ENCODE results near the gene TCFL5. TPM values are rescaled to one million over a fixed set of nuclear protein-coding genes. Genes with fewer than 3 reads are reported as not detected.

TCFL5 gene
- total and polyA plus RNA-seq, 12 donors = 2.5 to 8.3 (median 6.4) TPM

GRCh38 chr20:62827311-62828038, 34.1 kb downstream of the TCFL5 start:
- Histone ChIP-seq H3K27me3 (no peaks in the 10 kb centered on the region), H3K27ac (no peak overlapping the region), H3K4me1 (peaks cover 0 to 16% (median 6%) of the 10 kb centered on the region in 9 donors), H3K36me3 (no peaks in the 10 kb centered on the region), H3K4me3 (no peak overlapping the region), H3K9me3 (no peaks in the 10 kb centered on the region)
- TF ChIP-seq, protein P1, sequence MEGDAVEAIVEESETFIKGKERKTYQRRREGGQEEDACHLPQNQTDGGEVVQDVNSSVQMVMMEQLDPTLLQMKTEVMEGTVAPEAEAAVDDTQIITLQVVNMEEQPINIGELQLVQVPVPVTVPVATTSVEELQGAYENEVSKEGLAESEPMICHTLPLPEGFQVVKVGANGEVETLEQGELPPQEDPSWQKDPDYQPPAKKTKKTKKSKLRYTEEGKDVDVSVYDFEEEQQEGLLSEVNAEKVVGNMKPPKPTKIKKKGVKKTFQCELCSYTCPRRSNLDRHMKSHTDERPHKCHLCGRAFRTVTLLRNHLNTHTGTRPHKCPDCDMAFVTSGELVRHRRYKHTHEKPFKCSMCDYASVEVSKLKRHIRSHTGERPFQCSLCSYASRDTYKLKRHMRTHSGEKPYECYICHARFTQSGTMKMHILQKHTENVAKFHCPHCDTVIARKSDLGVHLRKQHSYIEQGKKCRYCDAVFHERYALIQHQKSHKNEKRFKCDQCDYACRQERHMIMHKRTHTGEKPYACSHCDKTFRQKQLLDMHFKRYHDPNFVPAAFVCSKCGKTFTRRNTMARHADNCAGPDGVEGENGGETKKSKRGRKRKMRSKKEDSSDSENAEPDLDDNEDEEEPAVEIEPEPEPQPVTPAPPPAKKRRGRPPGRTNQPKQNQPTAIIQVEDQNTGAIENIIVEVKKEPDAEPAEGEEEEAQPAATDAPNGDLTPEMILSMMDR (IDR thresholded peaks at IDR 0.05) = no peak
- no peak for ATAC-seq
- intact Hi-C loops (cut with DNase I) = no loop called here
- peak in 1 of 2 donors; percentile 17 for DNase-seq
- 66 to 75% methylated on average over 29 of the region's 29 CpGs for WGBS, 2 donors

DNA sequence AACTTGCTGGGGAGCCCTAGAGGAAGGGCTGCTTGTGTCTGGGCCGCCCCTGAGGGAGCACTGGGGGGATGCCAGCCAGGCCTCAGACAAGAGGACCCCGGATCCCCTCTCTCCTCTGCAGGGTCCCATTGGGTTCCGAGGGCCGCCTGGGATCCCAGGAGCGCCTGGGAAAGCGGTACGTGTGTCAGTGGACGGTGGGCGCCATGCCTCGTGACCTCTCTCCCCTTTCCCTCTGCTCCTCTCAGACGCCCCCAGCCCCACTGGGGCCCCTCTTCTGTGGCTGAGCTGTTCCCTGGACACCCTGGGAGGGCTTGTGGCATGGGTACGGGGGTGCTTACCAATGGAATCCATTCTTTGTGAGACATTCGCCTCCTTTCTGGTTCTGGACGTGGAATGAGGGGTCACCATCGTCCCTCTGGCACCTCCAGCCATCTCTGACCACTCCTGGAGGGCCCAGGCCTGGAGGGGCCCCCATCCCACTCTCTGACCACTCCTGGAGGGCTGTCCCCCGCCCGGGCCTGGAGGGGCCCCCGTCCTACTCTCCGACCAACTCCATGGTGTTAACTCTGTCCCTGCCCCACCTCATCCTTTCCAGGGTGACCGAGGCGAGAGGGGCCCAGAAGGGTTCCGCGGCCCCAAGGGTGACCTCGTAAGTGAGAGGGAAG, 34.8 kb downstream of the TCFL5 start:
- 91 to 92% methylated on average over 22 to 24 of the region's 24 CpGs for WGBS, 2 donors
- no peak for ATAC-seq
- TF ChIP-seq, protein P1 (IDR thresholded peaks at IDR 0.05) = no peak
- Histone ChIP-seq H3K36me3 (no peaks in the 10 kb centered on the region), H3K4me3 (no peak overlapping the region), H3K27me3 (no peaks in the 10 kb centered on the region), H3K27ac (no peak overlapping the region), H3K4me1 (peaks cover 0 to 9% (median 6%) of the 10 kb centered on the region in 9 donors), H3K9me3 (no peaks in the 10 kb centered on the region)
- DNase-seq = no peak
- intact Hi-C loops (cut with DNase I) = no loop called here

DNA sequence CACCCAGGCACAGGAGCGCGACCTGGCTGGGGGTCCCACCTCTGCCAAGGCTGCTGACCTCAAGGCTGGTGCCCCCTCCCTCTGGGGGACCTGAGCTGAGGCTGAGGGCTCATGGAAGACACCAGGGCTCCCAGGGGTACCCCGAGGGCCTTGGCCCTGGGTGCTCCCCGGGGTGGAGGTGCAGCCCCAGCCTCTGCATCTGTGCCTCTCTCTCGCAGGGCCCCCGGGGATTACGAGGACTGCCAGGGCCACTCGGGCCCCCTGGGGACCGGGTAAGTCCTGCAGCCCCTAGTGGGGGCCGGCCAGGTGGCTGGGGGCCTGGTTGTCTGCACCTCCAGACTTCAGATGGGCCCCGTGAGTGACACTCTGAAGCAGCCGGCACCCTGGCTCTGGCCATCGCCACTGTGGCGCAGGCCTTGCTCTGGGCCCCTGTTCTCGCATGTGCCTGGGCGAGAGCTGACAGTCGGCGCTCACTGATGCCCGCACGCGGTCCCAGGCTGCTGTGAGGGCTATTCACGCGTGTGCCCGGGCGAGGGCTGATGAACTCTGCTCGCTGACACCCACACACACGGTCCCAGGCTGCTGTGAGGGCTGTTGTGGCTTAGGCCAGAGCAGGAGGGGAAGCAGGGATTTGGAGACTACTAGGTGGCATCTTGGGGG, 35.5 kb downstream of the TCFL5 start:
- Histone ChIP-seq H3K4me1 (peaks cover 0 to 9% (median 6%) of the 10 kb centered on the region in 9 donors), H3K4me3 (no peak overlapping the region), H3K36me3 (no peaks in the 10 kb centered on the region), H3K9me3 (no peaks in the 10 kb centered on the region), H3K27me3 (no peaks in the 10 kb centered on the region), H3K27ac (no peak overlapping the region)
- 84 to 86% methylated on average over 26 to 27 of the region's 27 CpGs for WGBS, 2 donors
- ATAC-seq = no peak
- TF ChIP-seq, protein P1 (IDR thresholded peaks at IDR 0.05) = no peak
- peak in 1 of 2 donors; percentile 15 for DNase-seq
- intact Hi-C loops (cut with DNase I) = no loop called here

DNA sequence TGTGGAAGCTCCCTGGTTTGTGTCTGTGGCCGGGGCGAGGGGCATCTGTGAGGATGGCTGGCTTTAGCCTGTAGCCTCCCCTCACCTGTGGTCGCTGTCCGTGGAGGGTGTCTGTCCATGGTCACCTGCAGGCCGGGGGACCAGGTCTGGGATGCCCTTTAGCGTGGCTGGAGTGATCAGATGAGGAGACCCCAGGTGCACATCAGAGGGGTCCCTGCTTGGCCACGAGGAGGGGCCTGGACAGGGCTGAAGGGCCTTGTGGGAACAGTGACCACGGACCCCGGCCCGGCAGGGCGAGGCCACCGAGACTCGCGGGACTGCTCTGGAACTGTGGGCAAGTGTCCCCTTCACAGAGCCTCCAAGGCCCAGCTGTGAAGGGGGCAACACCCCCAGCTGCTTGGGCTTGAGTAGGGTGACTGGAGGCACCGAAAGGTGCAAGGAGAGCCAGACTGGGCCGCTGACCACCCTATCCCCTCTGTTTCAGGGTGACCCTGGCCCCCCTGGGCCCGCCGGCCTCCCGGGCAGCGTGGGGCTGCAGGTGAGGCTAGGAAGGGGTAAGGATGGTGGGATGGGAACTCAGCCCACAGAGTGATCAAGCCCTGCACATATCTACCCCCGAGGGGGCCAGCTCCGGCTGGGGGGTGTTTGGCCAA, 36.2 kb downstream of the TCFL5 start:
- Histone ChIP-seq H3K27ac (no peak overlapping the region), H3K9me3 (no peaks in the 10 kb centered on the region), H3K4me3 (peak overlapping the region in 2 of 10 donors; percentile 7 to 42), H3K27me3 (no peaks in the 10 kb centered on the region), H3K36me3 (no peaks in the 10 kb centered on the region), H3K4me1 (peaks cover 0 to 13% (median 7%) of the 10 kb centered on the region in 9 donors)
- TF ChIP-seq, protein P1 (IDR thresholded peaks at IDR 0.05) = no peak
- peak in 1 of 2 donors; percentile 21 for DNase-seq
- intact Hi-C loops (cut with DNase I) = no loop called here
- WGBS, 2 donors = 77 to 81% methylated on average over 22 of the region's 22 CpGs
- ATAC-seq = peak in 2 of 8 donors; percentile 6 to 9

All from heart right ventricle (tissue), 16 donors.